HepG2 (cell line): ENCODE results near the gene TLR9. TPM values are rescaled to one million over a fixed set of nuclear protein-coding genes. Genes with fewer than 3 reads are reported as not detected.

Experiments
- ATAC-seq: fragments of 200-7000 bp; cut with Tn5 transposase; 3 replicates; pipeline ENCODE4 v1.9.1; 2020; ENCODE audit warnings: mild to moderate bottlenecking, moderate library complexity
- BruUV-seq: library from RNA; stranded (reverse); fragments of 400-500 nt; replicated peaks from 2 replicates; lab custom pipeline; 2021; lab: Mats Ljungman, UMichigan
- CTCF ChIA-PET: fragments of 300-600 bp; formaldehyde crosslinking; extraction: SDS; loops from one replicate; lab custom pipeline; 2021; ENCODE audit warnings: low total read pairs, inconsistent platforms, low intra/inter-chr PET ratio; lab: Yijun Ruan, JAX
- POLR2A ChIA-PET: fragments of 350-600 bp; sonication (Branson Sonifier 250); formaldehyde crosslinking; loops from one replicate; lab custom pipeline; 2020; ENCODE audit warnings: antibody characterized with exemption, inconsistent platforms; lab: Yijun Ruan, JAX
- DNase-seq: peaks from one replicate; pipeline ENCODE4 v3.0.0-alpha.2; 2015; ENCODE audit warnings: low spot score
- FAIRE-seq: peaks from 3 replicates; lab custom pipeline; 2011; peaks lifted over from hg19 to GRCh38; lab: Jason Lieb, UNC
- H2AFZ ChIP-seq: one replicate; pipeline ENCODE4 v1.6.1; 2011; ENCODE audit warnings: low read length, inconsistent platforms
- H3K27ac ChIP-seq: fragments of 300-600 bp; 3 replicates; pipeline ENCODE4 v1.8.0; 2011; ENCODE audit warnings: mixed run types, mild to moderate bottlenecking, mixed read lengths, low read length, inconsistent platforms; ENCODE audit not compliant: insufficient read depth; ENCODE audit errors: extremely low read length
- H3K27me3 ChIP-seq, 2 experiments: fragments of 200-600 bp in 1 of 2; 2 replicates in 1 of 2; 3 replicates in 1 of 2; pipeline versions ENCODE4 v1.6.0 to v1.8.0; 2011; ENCODE audit warnings: low read length in 2 of 2, mild to moderate bottlenecking in 2 of 2, moderate library complexity in 2 of 2, inconsistent platforms in 1 of 2; ENCODE audit not compliant: insufficient read depth in 2 of 2, control insufficient read depth in 1 of 2
- H3K36me3 ChIP-seq, 2 experiments: fragments of 200-600 bp in 1 of 2; replicated peaks in 1 of 2; 2 replicates in 1 of 2; 3 replicates in 1 of 2; pipeline versions ENCODE4 v1.5.1 to v1.8.0; 2011; ENCODE audit warnings: low read length in 2 of 2, inconsistent platforms in 1 of 2; ENCODE audit not compliant: insufficient read depth in 2 of 2, control insufficient read depth in 1 of 2
- H3K4me1 ChIP-seq: 2 replicates; pipeline ENCODE4 v1.5.1; 2012; ENCODE audit warnings: low read length, inconsistent platforms; ENCODE audit not compliant: insufficient read depth
- H3K4me2 ChIP-seq: 2 replicates; pipeline ENCODE4 v1.6.0; 2011; ENCODE audit warnings: low read depth, low read length, inconsistent platforms
- H3K4me3 ChIP-seq, 3 experiments: fragments of 200-600 bp in 1 of 3; sonication (generic), shearing (Covaris generic) in 1 of 3; replicated peaks in 1 of 3; 2 replicates each; pipeline ENCODE4 v1.5.1; 2011 to 2016; ENCODE audit warnings: low read length in 3 of 3, inconsistent platforms in 2 of 3, low read depth in 2 of 3, mild to moderate bottlenecking in 2 of 3, control low read depth in 1 of 3, mixed read lengths in 1 of 3; ENCODE audit not compliant: insufficient read depth in 1 of 3
- H3K79me2 ChIP-seq: one replicate; pipeline ENCODE4 v1.6.1; 2011; ENCODE audit warnings: low read length, inconsistent platforms; ENCODE audit not compliant: insufficient read depth
- H3K9ac ChIP-seq: 2 replicates; pipeline ENCODE4 v1.6.0; 2011; ENCODE audit warnings: mild to moderate bottlenecking, low read depth, low read length, inconsistent platforms; ENCODE audit not compliant: insufficient read depth
- H3K9me3 ChIP-seq: 2 replicates; pipeline ENCODE4 v1.5.1; 2012; ENCODE audit warnings: mild to moderate bottlenecking, low read length
- H4K20me1 ChIP-seq: 2 replicates; pipeline ENCODE4 v1.6.0; 2011; ENCODE audit warnings: inconsistent platforms, mild to moderate bottlenecking, low read length, moderate library complexity; ENCODE audit not compliant: insufficient read depth
- GABPB1 ChIP-seq: IDR thresholded peaks from 2 replicates; pipeline ENCODE4 v1.6.1; 2016; ENCODE audit warnings: mild to moderate bottlenecking, missing genetic modification reagents, moderate library complexity, missing compliant biosample characterization
- GMEB2 ChIP-seq: IDR thresholded peaks from 2 replicates; pipeline ENCODE4 v1.6.1; 2016; ENCODE audit warnings: missing biosample characterization, missing genetic modification reagents, low read depth
- NFIB ChIP-seq: sonication (generic); formaldehyde crosslinking; IDR thresholded peaks from 2 replicates; pipeline ENCODE4 v1.9.0; 2021; ENCODE audit warnings: missing genetic modification reagents, mild to moderate bottlenecking, borderline replicate concordance
- PRDM15 ChIP-seq: sonication (generic); formaldehyde crosslinking; IDR thresholded peaks from 2 replicates; pipeline ENCODE4 v1.4.0; 2020; ENCODE audit warnings: missing genetic modification reagents
- PTBP1 ChIP-seq: fragments of 200-400 bp; formaldehyde crosslinking; IDR thresholded peaks from 2 replicates; pipeline ENCODE4 v1.6.1; 2018; ENCODE audit warnings: low read length, low read depth; ENCODE audit not compliant: poor library complexity, severe bottlenecking
- SNAI1 ChIP-seq: sonication (generic); formaldehyde crosslinking; IDR thresholded peaks from 2 replicates; pipeline ENCODE4 v1.5.0; 2020; ENCODE audit warnings: mild to moderate bottlenecking, missing genetic modification reagents, borderline replicate concordance
- ZSCAN29 ChIP-seq: sonication (generic); formaldehyde crosslinking; conservative IDR thresholded peaks from 2 replicates; pipeline ENCODE4 v1.4.0; 2020; ENCODE audit warnings: mild to moderate bottlenecking, missing genetic modification reagents
- WGBS: methylation state at CpG from one replicate; pipeline ENCODE4 v1.1.6; 2017; ENCODE audit warnings: low lambda C conversion rate; 5-methylcytosine and 5-hydroxymethylcytosine counted together
- in situ Hi-C: cut with HindIII; loops from 2 replicates; pipeline ENCODE4 v1.10.0; 2017; ENCODE audit warnings: low pct_unique_long_range_greater_than_20kb; ENCODE audit not compliant: extremely low pct_ligation_motif_present
- intact Hi-C: fragments of 100-400 bp; cut with micrococcal nuclease; formaldehyde crosslinking; loops from one replicate; pipeline ENCODE4 v1.10.0; 2022; ENCODE audit not compliant: unreplicated experiment
- polyA plus RNA-seq, 8 experiments: library from polyadenylated mRNA; depleted of rRNA in 3 of 8; stranded (reverse) in 7 of 8; unstranded in 1 of 8; fragments of >200 nt; fragmentation: Illumina TruSeq in 4 of 8; extraction: Trizol in 4 of 8; gene quantifications; 2 replicates each; pipeline versions ENCODE4 v1.2.1 to v1.2.3, GENCODE V29; 2011 to 2016; ENCODE audit warnings: low read depth in 4 of 8, missing spikeins in 1 of 8, mixed read lengths in 1 of 8; ENCODE audit not compliant: insufficient read depth in 1 of 8
- total RNA-seq, 5 experiments: library from RNA; depleted of rRNA; stranded (reverse); fragments of >200 nt; fragmentation: Illumina TruSeq; extraction: Trizol; gene quantifications; 2 replicates each; pipeline ENCODE4 v1.2.3, GENCODE V29; 2016; ENCODE audit warnings: low read depth in 1 of 5
- TF ChIP-seq, protein P1 (sequence below): sonication (generic); formaldehyde crosslinking; IDR thresholded peaks from one replicate; pipeline ENCODE4 v1.5.1; 2020; ENCODE audit warnings: mild to moderate bottlenecking, missing genetic modification reagents; ENCODE audit errors: not compliant biosample characterization

TLR9 gene
- total and polyA plus RNA-seq, 2 of the 13 experiments (the other 11 are each of a cell fraction or from before 2014, with no cell fraction given), result not detected

DNA sequence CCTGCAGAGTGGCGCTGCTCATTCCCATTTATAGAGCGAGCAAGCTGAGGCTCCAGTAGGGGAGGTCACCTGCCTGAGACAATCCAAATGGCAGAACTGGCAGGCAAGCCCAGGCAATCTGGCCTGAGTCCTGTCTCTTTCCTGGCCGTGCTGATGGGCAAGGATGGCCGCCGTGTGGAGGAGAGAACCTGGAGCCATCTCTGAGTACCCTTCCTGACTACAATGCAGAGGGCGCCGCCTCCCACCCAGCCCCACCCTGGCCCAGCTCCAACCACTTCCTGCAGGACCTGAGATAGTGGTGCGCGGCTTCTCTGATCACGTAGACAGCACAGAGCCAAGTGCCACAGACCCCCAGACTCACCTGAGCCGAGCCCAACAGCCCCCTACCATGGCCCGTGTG lies 7.0 kb downstream of the TLR9 start:
- H3K27ac ChIP-seq, result no peak overlapping the region
- no TSS peak for BruUV-seq
- H2AFZ ChIP-seq, result no peak overlapping the region
- H3K4me3 ChIP-seq, result no peak overlapping the region
- CTCF ChIA-PET, result no interaction called here
- DNase-seq, result no peak
- peaks cover 6 to 14% of the 10 kb centered on the region in 2 experiments; a peak in 3 of 5 replicates for H3K36me3 ChIP-seq
- H3K4me2 ChIP-seq, result no peak overlapping the region
- peaks cover 0 to 5% of the 10 kb centered on the region in 2 experiments; a peak in 3 of 5 replicates for H3K27me3 ChIP-seq
- H3K79me2 ChIP-seq, result no peaks in the 10 kb centered on the region
- in situ Hi-C loops, result no loop called here
- intact Hi-C loops, result no loop called here
- no peaks in the 10 kb centered on the region for H4K20me1 ChIP-seq
- H3K4me1 ChIP-seq, result peaks cover 45% of the 10 kb centered on the region
- no peak for TF ChIP-seq NFIB (CRISPR knock-in tag)
- TF ChIP-seq SNAI1 (CRISPR knock-in tag), result no peak
- TF ChIP-seq GABPB1 (CRISPR knock-in tag), result no peak
- no peak for TF ChIP-seq ZSCAN29 (CRISPR knock-in tag)
- TF ChIP-seq, protein P1, sequence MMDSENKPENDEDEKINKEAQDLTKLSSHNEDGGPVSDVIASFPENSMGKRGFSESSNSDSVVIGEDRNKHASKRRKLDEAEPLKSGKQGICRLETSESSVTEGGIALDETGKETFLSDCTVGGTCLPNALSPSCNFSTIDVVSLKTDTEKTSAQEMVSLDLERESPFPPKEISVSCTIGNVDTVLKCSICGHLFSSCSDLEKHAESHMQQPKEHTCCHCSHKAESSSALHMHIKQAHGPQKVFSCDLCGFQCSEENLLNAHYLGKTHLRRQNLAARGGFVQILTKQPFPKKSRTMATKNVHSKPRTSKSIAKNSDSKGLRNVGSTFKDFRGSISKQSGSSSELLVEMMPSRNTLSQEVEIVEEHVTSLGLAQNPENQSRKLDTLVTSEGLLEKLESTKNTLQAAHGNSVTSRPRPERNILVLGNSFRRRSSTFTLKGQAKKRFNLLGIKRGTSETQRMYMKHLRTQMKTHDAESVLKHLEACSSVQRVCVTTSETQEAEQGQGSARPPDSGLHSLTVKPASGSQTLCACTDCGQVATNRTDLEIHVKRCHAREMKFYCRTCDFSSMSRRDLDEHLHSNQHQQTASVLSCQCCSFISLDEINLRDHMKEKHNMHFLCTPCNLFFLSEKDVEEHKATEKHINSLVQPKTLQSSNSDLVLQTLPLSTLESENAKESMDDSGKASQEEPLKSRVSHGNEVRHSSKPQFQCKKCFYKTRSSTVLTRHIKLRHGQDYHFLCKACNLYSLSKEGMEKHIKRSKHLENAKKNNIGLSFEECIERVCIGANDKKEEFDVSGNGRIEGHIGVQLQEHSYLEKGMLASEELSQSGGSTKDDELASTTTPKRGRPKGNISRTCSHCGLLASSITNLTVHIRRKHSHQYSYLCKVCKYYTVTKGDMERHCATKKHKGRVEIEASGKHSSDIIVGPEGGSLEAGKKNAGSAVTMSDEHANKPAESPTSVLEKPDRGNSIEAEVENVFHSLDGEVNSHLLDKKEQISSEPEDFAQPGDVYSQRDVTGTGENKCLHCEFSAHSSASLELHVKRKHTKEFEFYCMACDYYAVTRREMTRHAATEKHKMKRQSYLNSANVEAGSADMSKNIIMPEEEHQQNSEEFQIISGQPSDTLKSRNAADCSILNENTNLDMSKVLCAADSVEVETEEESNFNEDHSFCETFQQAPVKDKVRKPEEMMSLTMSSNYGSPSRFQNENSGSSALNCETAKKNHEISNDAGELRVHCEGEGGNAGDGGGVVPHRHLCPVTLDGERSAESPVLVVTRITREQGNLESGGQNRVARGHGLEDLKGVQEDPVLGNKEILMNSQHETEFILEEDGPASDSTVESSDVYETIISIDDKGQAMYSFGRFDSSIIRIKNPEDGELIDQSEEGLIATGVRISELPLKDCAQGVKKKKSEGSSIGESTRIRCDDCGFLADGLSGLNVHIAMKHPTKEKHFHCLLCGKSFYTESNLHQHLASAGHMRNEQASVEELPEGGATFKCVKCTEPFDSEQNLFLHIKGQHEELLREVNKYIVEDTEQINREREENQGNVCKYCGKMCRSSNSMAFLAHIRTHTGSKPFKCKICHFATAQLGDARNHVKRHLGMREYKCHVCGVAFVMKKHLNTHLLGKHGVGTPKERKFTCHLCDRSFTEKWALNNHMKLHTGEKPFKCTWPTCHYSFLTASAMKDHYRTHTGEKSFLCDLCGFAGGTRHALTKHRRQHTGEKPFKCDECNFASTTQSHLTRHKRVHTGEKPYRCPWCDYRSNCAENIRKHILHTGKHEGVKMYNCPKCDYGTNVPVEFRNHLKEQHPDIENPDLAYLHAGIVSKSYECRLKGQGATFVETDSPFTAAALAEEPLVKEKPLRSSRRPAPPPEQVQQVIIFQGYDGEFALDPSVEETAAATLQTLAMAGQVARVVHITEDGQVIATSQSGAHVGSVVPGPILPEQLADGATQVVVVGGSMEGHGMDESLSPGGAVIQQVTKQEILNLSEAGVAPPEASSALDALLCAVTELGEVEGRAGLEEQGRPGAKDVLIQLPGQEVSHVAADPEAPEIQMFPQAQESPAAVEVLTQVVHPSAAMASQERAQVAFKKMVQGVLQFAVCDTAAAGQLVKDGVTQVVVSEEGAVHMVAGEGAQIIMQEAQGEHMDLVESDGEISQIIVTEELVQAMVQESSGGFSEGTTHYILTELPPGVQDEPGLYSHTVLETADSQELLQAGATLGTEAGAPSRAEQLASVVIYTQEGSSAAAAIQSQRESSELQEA (CRISPR knock-in tag), result no peak
- TF ChIP-seq GMEB2, result no peak
- TF ChIP-seq PRDM15 (CRISPR knock-in tag), result no peak
- TF ChIP-seq PTBP1, result no peak
- H3K9me3 ChIP-seq, result no peaks in the 10 kb centered on the region
- POLR2A ChIA-PET, result interaction anchor here (3.5 kb wide), 1 partner anchor 71 kb away, joined by 10 read pairs; no protein-coding TSS in a partner anchor
- 100% methylated on average over 1 of the region's 12 CpGs for WGBS
- no peak for FAIRE-seq
- ATAC-seq, result no peak
- H3K9ac ChIP-seq, result no peak overlapping the region
